Activated CD8-positive, alpha-beta memory T cell treated with anti-CD3 and anti-CD28 coated beads for 24 hours (primary cell): ENCODE measurements around the gene HEATR3.
"Not testable (repeated sequence)": the region's sequence is repeated elsewhere in the genome, so short reads cannot be mapped to it uniquely, and the experiment has no call there.

Experiments used
- DNase-seq: peaks from one replicate; pipeline ENCODE4 v3.0.0-alpha.2; 2020

Gene HEATR3

GRCh38 chr16:50114357-50115129 is 48.8 kb downstream of the HEATR3 start:
- no peak for DNase-seq

GRCh38 chr16:50120711-50121110 is 54.9 kb downstream of the HEATR3 start:
- no peak for DNase-seq

- no peak for DNase-seq
Observed at GRCh38 chr16:50121278-50121677, 55.5 kb downstream of the HEATR3 start.

GRCh38 chr16:50121721-50122445 is 56.1 kb downstream of the HEATR3 start:
- DNase-seq = no peak

GRCh38 chr16:50123417-50123816 is 57.6 kb downstream of the HEATR3 start:
- DNase-seq = no peak

- DNase-seq = no peak
Observed at GRCh38 chr16:50124769-50125168, 59.0 kb downstream of the HEATR3 start.

GRCh38 chr16:50126183-50126582 is 60.4 kb downstream of the HEATR3 start:
- no peak for DNase-seq

- not testable (repeated sequence) for DNase-seq
Observed at GRCh38 chr16:50132571-50132970, 66.8 kb downstream of the HEATR3 start.

GRCh38 chr16:50133214-50133613 is 67.4 kb downstream of the HEATR3 start:
- no peak for DNase-seq

GRCh38 chr16:50136399-50136798 is 70.6 kb downstream of the HEATR3 start:
- no peak for DNase-seq

- DNase-seq = no peak
Observed at GRCh38 chr16:50137268-50137667, 71.5 kb downstream of the HEATR3 start.

GRCh38 chr16:50139580-50139979 is 73.8 kb downstream of the HEATR3 start:
- DNase-seq = no peak

- no peak for DNase-seq
Observed at GRCh38 chr16:50144211-50144610, 78.4 kb downstream of the HEATR3 start.

GRCh38 chr16:50146479-50147435 is 81.0 kb downstream of the HEATR3 start:
- DNase-seq = no peak

GRCh38 chr16:50151322-50151721 is 85.6 kb downstream of the HEATR3 start:
- no peak for DNase-seq

- peak; percentile 64 for DNase-seq
Observed at GRCh38 chr16:50151756-50152155, 86.0 kb downstream of the HEATR3 start.

GRCh38 chr16:50152351-50152806 is 86.6 kb downstream of the HEATR3 start:
- peak; percentile 89 for DNase-seq

- peak; percentile 96 for DNase-seq
Observed at GRCh38 chr16:50152807-50153595, 87.2 kb downstream of the HEATR3 start, which contains the start of gene TENT4B. TSS of gene TENT4B (plus strand) at chr16:50153306. CDS start at chr16:50153622, 316 bp downstream.

GRCh38 chr16:50153596-50154419 is 88.0 kb downstream of the HEATR3 start:
- DNase-seq = no peak

GRCh38 chr16:50154420-50154950 is 88.7 kb downstream of the HEATR3 start:
- no peak for DNase-seq

- DNase-seq = no peak
Observed at GRCh38 chr16:50155925-50156324, 90.2 kb downstream of the HEATR3 start.
